Measurements from ENCODE around the gene PCDHGA8.

PCDHGA8 gene

GRCh38 chr5:141366016-141366896 is 26.2 kb upstream of the PCDHGA8 start:
- Histone ChIP-seq H3K79me2 (ENCODE audit: insufficient read depth, low read length) (no peaks in the 10 kb centered on the region), H3K4me3 (ENCODE audit: low read length, poor library complexity, severe bottlenecking) (no peak overlapping the region), H3F3A (ENCODE audit: low read depth) (no peaks in the 10 kb centered on the region), H3K9me2 (replicated peaks; ENCODE audit: low read depth, low read length) (no peaks in the 10 kb centered on the region), H3K4me1 (ENCODE audit: insufficient read depth, low read length, poor library complexity, severe bottlenecking) (no peaks in the 10 kb centered on the region), H3K4me2 (ENCODE audit: low read depth, low read length, poor library complexity, severe bottlenecking) (no peak overlapping the region), H4K20me1 (ENCODE audit: insufficient read depth, low read length, poor library complexity, severe bottlenecking) (no peaks in the 10 kb centered on the region), H2AFZ (ENCODE audit: low read length) (no peak overlapping the region), H3K27me3 (ENCODE audit: insufficient read depth, low read length, poor library complexity, severe bottlenecking) (no peaks in the 10 kb centered on the region), H3K9me3 (ENCODE audit: insufficient read depth, low read depth, low read length) (no peaks in the 10 kb centered on the region; the same call in 1 of the 2 replicates), H3K36me3 (ENCODE audit: insufficient read depth, low read length) (no peaks in the 10 kb centered on the region), H3K9ac (ENCODE audit: low read depth, low read length, poor library complexity, severe bottlenecking) (no peak overlapping the region)
- no peak for TF ChIP-seq EZH2phosphoT487 (IDR thresholded peaks at IDR 0.05; ENCODE audit: borderline replicate concordance)
- TF ChIP-seq, protein P1, sequence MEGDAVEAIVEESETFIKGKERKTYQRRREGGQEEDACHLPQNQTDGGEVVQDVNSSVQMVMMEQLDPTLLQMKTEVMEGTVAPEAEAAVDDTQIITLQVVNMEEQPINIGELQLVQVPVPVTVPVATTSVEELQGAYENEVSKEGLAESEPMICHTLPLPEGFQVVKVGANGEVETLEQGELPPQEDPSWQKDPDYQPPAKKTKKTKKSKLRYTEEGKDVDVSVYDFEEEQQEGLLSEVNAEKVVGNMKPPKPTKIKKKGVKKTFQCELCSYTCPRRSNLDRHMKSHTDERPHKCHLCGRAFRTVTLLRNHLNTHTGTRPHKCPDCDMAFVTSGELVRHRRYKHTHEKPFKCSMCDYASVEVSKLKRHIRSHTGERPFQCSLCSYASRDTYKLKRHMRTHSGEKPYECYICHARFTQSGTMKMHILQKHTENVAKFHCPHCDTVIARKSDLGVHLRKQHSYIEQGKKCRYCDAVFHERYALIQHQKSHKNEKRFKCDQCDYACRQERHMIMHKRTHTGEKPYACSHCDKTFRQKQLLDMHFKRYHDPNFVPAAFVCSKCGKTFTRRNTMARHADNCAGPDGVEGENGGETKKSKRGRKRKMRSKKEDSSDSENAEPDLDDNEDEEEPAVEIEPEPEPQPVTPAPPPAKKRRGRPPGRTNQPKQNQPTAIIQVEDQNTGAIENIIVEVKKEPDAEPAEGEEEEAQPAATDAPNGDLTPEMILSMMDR (conservative IDR thresholded peaks at IDR 0.05; ENCODE audit: low read length): no peak

DNA sequence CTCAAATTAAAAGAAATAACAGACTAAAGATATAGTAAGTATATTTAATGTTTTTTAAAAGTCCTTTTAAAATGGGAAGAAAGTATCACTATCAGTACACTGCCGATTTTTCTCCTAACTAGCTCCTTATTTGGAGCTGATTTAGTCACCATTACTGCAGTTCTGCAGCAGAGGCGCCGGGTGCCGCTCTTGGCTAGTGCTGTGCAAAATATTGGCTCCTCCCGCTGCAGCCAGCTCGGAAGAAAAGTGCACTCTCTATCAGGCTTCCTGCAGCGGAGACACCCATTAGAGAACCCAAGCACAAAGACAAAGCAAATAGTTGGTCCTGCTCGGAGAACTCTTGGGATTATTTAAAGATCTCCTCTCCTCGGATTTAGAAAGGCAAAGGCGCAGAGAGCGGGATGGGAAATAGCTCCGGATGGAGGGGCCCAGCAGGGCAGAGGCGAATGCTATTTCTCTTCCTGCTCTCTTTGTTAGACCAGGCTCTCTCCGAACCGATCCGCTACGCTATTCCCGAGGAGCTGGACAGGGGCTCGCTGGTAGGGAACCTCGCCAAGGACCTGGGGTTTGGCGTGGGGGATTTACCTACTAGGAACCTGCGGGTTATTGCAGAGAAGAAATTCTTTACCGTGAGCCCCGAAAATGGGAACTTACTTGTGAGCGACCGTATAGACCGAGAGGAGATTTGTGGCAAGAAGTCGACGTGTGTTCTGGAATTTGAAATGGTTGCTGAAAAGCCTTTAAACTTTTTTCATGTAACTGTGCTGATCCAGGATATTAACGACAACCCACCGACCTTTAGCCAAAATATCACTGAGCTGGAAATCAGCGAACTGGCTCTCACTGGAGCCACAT is 22.2 kb upstream of the PCDHGA8 start, which contains the start of gene PCDHGB3:
Gene PCDHGB3 (plus strand): TSS at position 249 of the 855 bp plus-strand sequence. CDS start 153 bp downstream, at position 402.
- Histone ChIP-seq H3K79me2 (ENCODE audit: insufficient read depth, low read length) (no peaks in the 10 kb centered on the region), H2AFZ (ENCODE audit: low read length) (no peak within 1 kb of the TSS), H3K9ac (ENCODE audit: low read depth, low read length, poor library complexity, severe bottlenecking) (no peak within 1 kb of the TSS), H3K9me3 (ENCODE audit: insufficient read depth, low read depth, low read length) (peaks cover 2% of the 10 kb centered on the region; the same call in 1 of the 2 replicates), H3K4me2 (ENCODE audit: low read depth, low read length, poor library complexity, severe bottlenecking) (no peak within 1 kb of the TSS), H3F3A (ENCODE audit: low read depth) (no peaks in the 10 kb centered on the region), H4K20me1 (ENCODE audit: insufficient read depth, low read length, poor library complexity, severe bottlenecking) (no peaks in the 10 kb centered on the region), H3K9me2 (replicated peaks; ENCODE audit: low read depth, low read length) (no peaks in the 10 kb centered on the region), H3K36me3 (ENCODE audit: insufficient read depth, low read length) (no peaks in the 10 kb centered on the region), H3K4me1 (ENCODE audit: insufficient read depth, low read length, poor library complexity, severe bottlenecking) (no peaks in the 10 kb centered on the region), H3K4me3 (ENCODE audit: low read length, poor library complexity, severe bottlenecking) (no peak within 1 kb of the TSS), H3K27me3 (ENCODE audit: insufficient read depth, low read length, poor library complexity, severe bottlenecking) (no peaks in the 10 kb centered on the region)
- TF ChIP-seq, protein P1 (conservative IDR thresholded peaks at IDR 0.05; ENCODE audit: low read length): no peak
- no peak for TF ChIP-seq EZH2phosphoT487 (IDR thresholded peaks at IDR 0.05; ENCODE audit: borderline replicate concordance)

GRCh38 chr5:141371572-141372475 is 20.6 kb upstream of the PCDHGA8 start:
- no peak for TF ChIP-seq EZH2phosphoT487 (IDR thresholded peaks at IDR 0.05; ENCODE audit: borderline replicate concordance)
- TF ChIP-seq, protein P1 (conservative IDR thresholded peaks at IDR 0.05; ENCODE audit: low read length): no peak
- Histone ChIP-seq H2AFZ (ENCODE audit: low read length) (no peak overlapping the region), H4K20me1 (ENCODE audit: insufficient read depth, low read length, poor library complexity, severe bottlenecking) (no peaks in the 10 kb centered on the region), H3K4me1 (ENCODE audit: insufficient read depth, low read length, poor library complexity, severe bottlenecking) (no peaks in the 10 kb centered on the region), H3K9me2 (replicated peaks; ENCODE audit: low read depth, low read length) (no peaks in the 10 kb centered on the region), H3K36me3 (ENCODE audit: insufficient read depth, low read length) (no peaks in the 10 kb centered on the region), H3F3A (ENCODE audit: low read depth) (no peaks in the 10 kb centered on the region), H3K9me3 (ENCODE audit: insufficient read depth, low read depth, low read length) (peaks cover 2% of the 10 kb centered on the region; the same call in 1 of the 2 replicates), H3K9ac (ENCODE audit: low read depth, low read length, poor library complexity, severe bottlenecking) (no peak overlapping the region), H3K27me3 (ENCODE audit: insufficient read depth, low read length, poor library complexity, severe bottlenecking) (no peaks in the 10 kb centered on the region), H3K4me2 (ENCODE audit: low read depth, low read length, poor library complexity, severe bottlenecking) (no peak overlapping the region), H3K79me2 (ENCODE audit: insufficient read depth, low read length) (no peaks in the 10 kb centered on the region), H3K4me3 (ENCODE audit: low read length, poor library complexity, severe bottlenecking) (no peak overlapping the region)
